Measurements from ENCODE around the gene ITM2C. TPM values are rescaled to one million over a fixed set of nuclear protein-coding genes. Genes with fewer than 3 reads are reported as not detected.
A peak's percentile ranks its signal among the peaks of the same experiment; 100 is the strongest.

Gene ITM2C
- 11.2 and 22.3 TPM in 2 replicates for total RNA-seq (2012; rRNA removed)

GRCh38 chr2:230864605-230865306 is at the start of gene ITM2C:
Gene ITM2C (plus strand): TSS chr2:230864942. CDS start chr2:230865026, 84 bp downstream.
- Histone ChIP-seq H3K4me3 (ENCODE audit: low read length) (peak within 1 kb of the TSS; percentile 91), H3K9ac (ENCODE audit: low read depth, low read length) (peak within 1 kb of the TSS; percentile 78), H3K27me3 (ENCODE audit: control insufficient read depth, insufficient read depth, low read length) (peaks cover 35% of the 10 kb centered on the region), H3K9me3 (replicated peaks; ENCODE audit: low read length) (no peaks in the 10 kb centered on the region), H3K4me1 (ENCODE audit: control insufficient read depth, insufficient read depth, low read length) (peaks cover 11% of the 10 kb centered on the region), H3K36me3 (ENCODE audit: insufficient read depth, low read length) (no peaks in the 10 kb centered on the region), H3K4me2 (ENCODE audit: low read length) (peak within 1 kb of the TSS; percentile 97)

GRCh38 chr2:230815088-230815487 is 49.7 kb upstream of the ITM2C start:
- peaks cover 67% of the 10 kb centered on the region for H3K36me3 ChIP-seq (ENCODE audit: insufficient read depth, low read length)
- H3K9me3 ChIP-seq (replicated peaks; ENCODE audit: low read length): no peaks in the 10 kb centered on the region
- no peaks in the 10 kb centered on the region for H3K27me3 ChIP-seq (ENCODE audit: control insufficient read depth, insufficient read depth, low read length)
- H3K4me3 ChIP-seq (ENCODE audit: low read length): no peak overlapping the region
- H3K4me2 ChIP-seq (ENCODE audit: low read length): no peak overlapping the region
- no peaks in the 10 kb centered on the region for H3K4me1 ChIP-seq (ENCODE audit: control insufficient read depth, insufficient read depth, low read length)
- no peak overlapping the region for H3K9ac ChIP-seq (ENCODE audit: low read depth, low read length)

GRCh38 chr2:230816735-230817134 is 48.0 kb upstream of the ITM2C start:
- no peaks in the 10 kb centered on the region for H3K9me3 ChIP-seq (replicated peaks; ENCODE audit: low read length)
- H3K4me2 ChIP-seq (ENCODE audit: low read length): no peak overlapping the region
- peaks cover 64% of the 10 kb centered on the region for H3K36me3 ChIP-seq (ENCODE audit: insufficient read depth, low read length)
- H3K4me3 ChIP-seq (ENCODE audit: low read length): no peak overlapping the region
- H3K4me1 ChIP-seq (ENCODE audit: control insufficient read depth, insufficient read depth, low read length): no peaks in the 10 kb centered on the region
- no peak overlapping the region for H3K9ac ChIP-seq (ENCODE audit: low read depth, low read length)
- no peaks in the 10 kb centered on the region for H3K27me3 ChIP-seq (ENCODE audit: control insufficient read depth, insufficient read depth, low read length)

- H3K9ac ChIP-seq (ENCODE audit: low read depth, low read length): no peak overlapping the region
- H3K27me3 ChIP-seq (ENCODE audit: control insufficient read depth, insufficient read depth, low read length): no peaks in the 10 kb centered on the region
- H3K4me2 ChIP-seq (ENCODE audit: low read length): no peak overlapping the region
- H3K9me3 ChIP-seq (replicated peaks; ENCODE audit: low read length): no peaks in the 10 kb centered on the region
- H3K36me3 ChIP-seq (ENCODE audit: insufficient read depth, low read length): peaks cover 52% of the 10 kb centered on the region
- H3K4me3 ChIP-seq (ENCODE audit: low read length): no peak overlapping the region
- H3K4me1 ChIP-seq (ENCODE audit: control insufficient read depth, insufficient read depth, low read length): no peaks in the 10 kb centered on the region
Observed at GRCh38 chr2:230819433-230819832, 45.3 kb upstream of the ITM2C start.

- Histone ChIP-seq H3K36me3 (ENCODE audit: insufficient read depth, low read length) (peaks cover 37% of the 10 kb centered on the region), H3K4me3 (ENCODE audit: low read length) (no peak overlapping the region), H3K9ac (ENCODE audit: low read depth, low read length) (no peak overlapping the region), H3K27me3 (ENCODE audit: control insufficient read depth, insufficient read depth, low read length) (peaks cover 11% of the 10 kb centered on the region), H3K4me1 (ENCODE audit: control insufficient read depth, insufficient read depth, low read length) (no peaks in the 10 kb centered on the region), H3K4me2 (ENCODE audit: low read length) (no peak overlapping the region), H3K9me3 (replicated peaks; ENCODE audit: low read length) (no peaks in the 10 kb centered on the region)
Observed at GRCh38 chr2:230821261-230821990, 43.3 kb upstream of the ITM2C start.

- no peak overlapping the region for H3K9ac ChIP-seq (ENCODE audit: low read depth, low read length)
- peaks cover 31% of the 10 kb centered on the region for H3K36me3 ChIP-seq (ENCODE audit: insufficient read depth, low read length)
- H3K4me1 ChIP-seq (ENCODE audit: control insufficient read depth, insufficient read depth, low read length): no peaks in the 10 kb centered on the region
- H3K9me3 ChIP-seq (replicated peaks; ENCODE audit: low read length): no peaks in the 10 kb centered on the region
- no peak overlapping the region for H3K4me3 ChIP-seq (ENCODE audit: low read length)
- no peak overlapping the region for H3K4me2 ChIP-seq (ENCODE audit: low read length)
- peaks cover 17% of the 10 kb centered on the region for H3K27me3 ChIP-seq (ENCODE audit: control insufficient read depth, insufficient read depth, low read length)
Observed at GRCh38 chr2:230821991-230822520, 42.7 kb upstream of the ITM2C start.

- peaks cover 30% of the 10 kb centered on the region for H3K27me3 ChIP-seq (ENCODE audit: control insufficient read depth, insufficient read depth, low read length)
- H3K4me2 ChIP-seq (ENCODE audit: low read length): no peak overlapping the region
- H3K36me3 ChIP-seq (ENCODE audit: insufficient read depth, low read length): peaks cover 24% of the 10 kb centered on the region
- H3K9ac ChIP-seq (ENCODE audit: low read depth, low read length): no peak overlapping the region
- no peaks in the 10 kb centered on the region for H3K4me1 ChIP-seq (ENCODE audit: control insufficient read depth, insufficient read depth, low read length)
- H3K9me3 ChIP-seq (replicated peaks; ENCODE audit: low read length): no peaks in the 10 kb centered on the region
- no peak overlapping the region for H3K4me3 ChIP-seq (ENCODE audit: low read length)
Observed at GRCh38 chr2:230823264-230823964, 41.3 kb upstream of the ITM2C start.

GRCh38 chr2:230824406-230824978 is 40.2 kb upstream of the ITM2C start:
- H3K9ac ChIP-seq (ENCODE audit: low read depth, low read length): peak overlapping the region; percentile 23
- H3K4me1 ChIP-seq (ENCODE audit: control insufficient read depth, insufficient read depth, low read length): no peaks in the 10 kb centered on the region
- H3K4me2 ChIP-seq (ENCODE audit: low read length): peak overlapping the region; percentile 75
- no peaks in the 10 kb centered on the region for H3K9me3 ChIP-seq (replicated peaks; ENCODE audit: low read length)
- peaks cover 30% of the 10 kb centered on the region for H3K27me3 ChIP-seq (ENCODE audit: control insufficient read depth, insufficient read depth, low read length)
- H3K4me3 ChIP-seq (ENCODE audit: low read length): peak overlapping the region; percentile 42
- peaks cover 18% of the 10 kb centered on the region for H3K36me3 ChIP-seq (ENCODE audit: insufficient read depth, low read length)

- peaks cover 17% of the 10 kb centered on the region for H3K36me3 ChIP-seq (ENCODE audit: insufficient read depth, low read length)
- no peaks in the 10 kb centered on the region for H3K4me1 ChIP-seq (ENCODE audit: control insufficient read depth, insufficient read depth, low read length)
- no peak overlapping the region for H3K4me2 ChIP-seq (ENCODE audit: low read length)
Observed at GRCh38 chr2:230825354-230825753, 39.4 kb upstream of the ITM2C start.

GRCh38 chr2:230827774-230828271 is 36.9 kb upstream of the ITM2C start:
- no peaks in the 10 kb centered on the region for H3K9me3 ChIP-seq (replicated peaks; ENCODE audit: low read length)
- H3K27me3 ChIP-seq (ENCODE audit: control insufficient read depth, insufficient read depth, low read length): peaks cover 47% of the 10 kb centered on the region
- H3K4me3 ChIP-seq (ENCODE audit: low read length): peak overlapping the region; percentile 55
- no peaks in the 10 kb centered on the region for H3K36me3 ChIP-seq (ENCODE audit: insufficient read depth, low read length)
- peak overlapping the region; percentile 68 for H3K4me2 ChIP-seq (ENCODE audit: low read length)
- H3K4me1 ChIP-seq (ENCODE audit: control insufficient read depth, insufficient read depth, low read length): no peaks in the 10 kb centered on the region
- H3K9ac ChIP-seq (ENCODE audit: low read depth, low read length): no peak overlapping the region

More at GRCh38 chr2:230825354-230825753, 39.4 kb upstream of the ITM2C start:
- Histone ChIP-seq H3K9ac (ENCODE audit: low read depth, low read length) (no peak overlapping the region), H3K4me3 (ENCODE audit: low read length) (no peak overlapping the region), H3K9me3 (replicated peaks; ENCODE audit: low read length) (no peaks in the 10 kb centered on the region), H3K27me3 (ENCODE audit: control insufficient read depth, insufficient read depth, low read length) (peaks cover 30% of the 10 kb centered on the region)
